H1 (cell line): ENCODE results near the gene P2RX2. TPM values are rescaled to one million over a fixed set of nuclear protein-coding genes. Genes with fewer than 3 reads are reported as not detected.

Experiments
- CTCF ChIA-PET: fragments of 300-600 bp; sonication (Branson Sonifier 250); formaldehyde crosslinking; loops from one replicate; lab custom pipeline; 2021; ENCODE audit not compliant: partially characterized antibody; lab: Charles Lee
- POLR2A ChIA-PET: fragments of 300-600 bp; sonication (Branson Sonifier 250); formaldehyde crosslinking; loops from one replicate; lab custom pipeline; 2021; ENCODE audit warnings: inconsistent platforms; ENCODE audit not compliant: partially characterized antibody; lab: Charles Lee
- DNase-seq, 2 experiments: peaks; one replicate each; pipeline versions ENCODE4 v3.0.0 to v3.0.0-alpha.2; 2010 to 2022; ENCODE audit warnings: low spot score in 2 of 2, low read depth in 1 of 2, mixed read lengths in 1 of 2
- FAIRE-seq: peaks from 2 replicates; lab custom pipeline; 2011; peaks lifted over from hg19 to GRCh38; lab: Jason Lieb, UNC
- H2AFZ ChIP-seq: 2 replicates; pipeline ENCODE4 v1.8.1; 2012; ENCODE audit warnings: low read length, inconsistent platforms
- H2AK5ac ChIP-seq: 2 replicates; pipeline ENCODE4 v1.6.1; 2013; ENCODE audit warnings: low read depth, low read length
- H2BK120ac ChIP-seq: replicated peaks from 2 replicates; pipeline ENCODE3; 2013; ENCODE audit warnings: low read depth, low read length, inconsistent platforms
- H2BK12ac ChIP-seq: 2 replicates; pipeline ENCODE4 v1.6.1; 2013; ENCODE audit warnings: low read depth, low read length
- H2BK15ac ChIP-seq: 2 replicates; pipeline ENCODE4 v1.6.1; 2013; ENCODE audit warnings: low read length
- H2BK20ac ChIP-seq: 2 replicates; pipeline ENCODE4 v1.6.1; 2013; ENCODE audit warnings: low read length
- H2BK5ac ChIP-seq: 2 replicates; pipeline ENCODE4 v1.6.1; 2013; ENCODE audit warnings: low read depth, low read length
- H3K14ac ChIP-seq: 2 replicates; pipeline ENCODE4 v1.6.1; 2013; ENCODE audit warnings: inconsistent platforms; ENCODE audit not compliant: insufficient read length
- H3K18ac ChIP-seq: 2 replicates; pipeline ENCODE4 v1.6.1; 2013; ENCODE audit warnings: low read length; ENCODE audit errors: extremely low read depth
- H3K23ac ChIP-seq: 2 replicates; pipeline ENCODE4 v1.6.1; 2013; ENCODE audit warnings: inconsistent platforms; ENCODE audit not compliant: insufficient read length
- H3K23me2 ChIP-seq: 2 replicates; pipeline ENCODE4 v1.6.1; 2013; ENCODE audit warnings: low read depth, low read length
- H3K27ac ChIP-seq: 2 replicates; pipeline ENCODE4 v1.6.1; 2011; ENCODE audit warnings: low read depth, low read length, inconsistent platforms
- H3K27me3 ChIP-seq, 4 experiments: replicated peaks in 1 of 4; 1 replicate in 1 of 4; 2 replicates in 3 of 4; pipeline versions ENCODE4 v1.6.1 to v1.8.1; 2011 to 2013; ENCODE audit warnings: low read length in 3 of 4, mild to moderate bottlenecking in 3 of 4, inconsistent platforms in 2 of 4, mixed read lengths in 2 of 4, moderate library complexity in 1 of 4; ENCODE audit not compliant: control insufficient read depth in 3 of 4, insufficient read depth in 3 of 4; ENCODE audit errors: extremely low read depth in 1 of 4
- H3K36me3 ChIP-seq, 4 experiments: 2 replicates each; pipeline versions ENCODE4 v1.6.1 to v1.8.1; 2011 to 2013; ENCODE audit warnings: mild to moderate bottlenecking in 4 of 4, low read length in 3 of 4, moderate library complexity in 2 of 4, control low read depth in 1 of 4, inconsistent platforms in 1 of 4; ENCODE audit not compliant: insufficient read depth in 4 of 4, control insufficient read depth in 2 of 4
- H3K4ac ChIP-seq: replicated peaks from 2 replicates; pipeline ENCODE3; 2013; ENCODE audit warnings: low read length, low read depth, mixed read lengths, inconsistent platforms; ENCODE audit not compliant: insufficient read length
- H3K4me1 ChIP-seq, 4 experiments: replicated peaks in 1 of 4; 1 replicate in 1 of 4; 2 replicates in 3 of 4; pipeline versions ENCODE4 v1.6.1 to v1.8.1; 2011 to 2013; ENCODE audit warnings: low read length in 3 of 4, inconsistent platforms in 2 of 4, mixed read lengths in 1 of 4; ENCODE audit not compliant: insufficient read depth in 4 of 4, control insufficient read depth in 3 of 4
- H3K4me2 ChIP-seq, 2 experiments: 2 replicates each; pipeline versions ENCODE4 v1.6.1 to v1.8.1; 2011 to 2013; ENCODE audit warnings: low read depth in 2 of 2, low read length in 2 of 2, control low read depth in 1 of 2, inconsistent platforms in 1 of 2, mild to moderate bottlenecking in 1 of 2; ENCODE audit not compliant: insufficient read depth in 1 of 2
- H3K4me3 ChIP-seq, 4 experiments: fragments of 200-600, 300-600 bp in 1 of 4; sonication (generic), shearing (Covaris generic), sonication (Bioruptor Twin) in 1 of 4; 2 replicates each; pipeline versions ENCODE4 v1.5.1 to v1.8.1; 2011 to 2016; ENCODE audit warnings: low read length in 4 of 4, low read depth in 3 of 4, control low read depth in 2 of 4, inconsistent platforms in 2 of 4, mild to moderate bottlenecking in 2 of 4, mixed read lengths in 1 of 4, moderate library complexity in 1 of 4; ENCODE audit not compliant: insufficient read depth in 2 of 4; ENCODE audit errors: extremely low read depth in 1 of 4
- H3K56ac ChIP-seq: replicated peaks from 2 replicates; pipeline ENCODE3; 2013; ENCODE audit warnings: low read depth, mild to moderate bottlenecking, mixed read lengths, low read length, inconsistent platforms; ENCODE audit not compliant: insufficient read length
- H3K79me1 ChIP-seq: 2 replicates; pipeline ENCODE4 v1.6.1; 2013; ENCODE audit warnings: low read depth, low read length, control low read depth
- H3K79me2 ChIP-seq, 2 experiments: 2 replicates each; pipeline versions ENCODE4 v1.6.1 to v1.8.1; 2012 to 2013; ENCODE audit warnings: low read length in 2 of 2, mild to moderate bottlenecking in 2 of 2, inconsistent platforms in 1 of 2; ENCODE audit not compliant: insufficient read depth in 2 of 2, control insufficient read depth in 1 of 2
- H3K9ac ChIP-seq, 4 experiments: replicated peaks in 1 of 4; 1 replicate in 1 of 4; 2 replicates in 3 of 4; pipeline versions ENCODE4 v1.6.1 to v1.8.1; 2011 to 2013; ENCODE audit warnings: low read depth in 3 of 4, low read length in 3 of 4, control low read depth in 2 of 4, mild to moderate bottlenecking in 2 of 4, moderate library complexity in 2 of 4, inconsistent platforms in 1 of 4; ENCODE audit errors: extremely low read depth in 1 of 4
- H3K9me3 ChIP-seq, 2 experiments: 2 replicates each; pipeline versions ENCODE4 v1.6.1 to v1.8.1; 2012 to 2013; ENCODE audit warnings: mild to moderate bottlenecking in 2 of 2, moderate library complexity in 2 of 2, control low read depth in 1 of 2, inconsistent platforms in 1 of 2, low read depth in 1 of 2, low read length in 1 of 2, mixed read lengths in 1 of 2; ENCODE audit not compliant: insufficient read depth in 2 of 2
- H4K20me1 ChIP-seq, 2 experiments: replicated peaks in 1 of 2; 2 replicates each; pipeline versions ENCODE3 to v1.8.1; 2011 to 2013; ENCODE audit warnings: inconsistent platforms in 2 of 2, low read length in 2 of 2, mild to moderate bottlenecking in 1 of 2; ENCODE audit not compliant: insufficient read depth in 2 of 2, control insufficient read depth in 1 of 2
- H4K5ac ChIP-seq: 2 replicates; pipeline ENCODE4 v1.6.1; 2013; ENCODE audit warnings: low read length, low read depth, mixed read lengths, inconsistent platforms; ENCODE audit not compliant: insufficient read length
- H4K8ac ChIP-seq: 2 replicates; pipeline ENCODE4 v1.8.0; 2013; ENCODE audit warnings: mild to moderate bottlenecking, moderate library complexity, low read length, inconsistent platforms; ENCODE audit not compliant: insufficient read depth; ENCODE audit errors: extremely low read depth
- H4K91ac ChIP-seq: replicated peaks from 2 replicates; pipeline ENCODE3; 2013; ENCODE audit warnings: low read length, mixed read lengths, inconsistent platforms; ENCODE audit not compliant: insufficient read length
- ATF2 ChIP-seq: IDR thresholded peaks from 2 replicates; pipeline ENCODE4 v1.6.1; 2012; ENCODE audit warnings: low read length, inconsistent platforms
- CBX5 ChIP-seq: fragments of 300-800, 300-1000 bp; sonication (generic); IDR thresholded peaks from 2 replicates; pipeline ENCODE4 v1.7.1; 2016; ENCODE audit warnings: antibody characterized with exemption, low read length, low read depth
- CHD1 ChIP-seq: IDR thresholded peaks from 2 replicates; pipeline ENCODE4 v1.6.1; 2012; ENCODE audit warnings: low read depth, low read length, improper control_type of control experiment
- CREB1 ChIP-seq: IDR thresholded peaks from 2 replicates; pipeline ENCODE4 v1.6.1; 2012; ENCODE audit warnings: inconsistent platforms
- EP300 ChIP-seq, 2 experiments: IDR thresholded peaks; 1 replicate in 1 of 2; 2 replicates in 1 of 2; pipeline ENCODE4 v1.6.1; 2011 to 2012; ENCODE audit warnings: low read depth in 2 of 2, low read length in 2 of 2, mild to moderate bottlenecking in 2 of 2, borderline replicate concordance in 1 of 2, inconsistent platforms in 1 of 2, moderate library complexity in 1 of 2
- FOSL1 ChIP-seq: IDR thresholded peaks from 2 replicates; pipeline ENCODE4 v1.6.1; 2011; ENCODE audit warnings: mild to moderate bottlenecking, low read depth, low read length, moderate library complexity; ENCODE audit not compliant: insufficient read depth
- KDM4A ChIP-seq: IDR thresholded peaks from one replicate; pipeline ENCODE4 v1.7.1; 2012; ENCODE audit warnings: low read depth, mild to moderate bottlenecking, moderate library complexity, low read length, inconsistent platforms; ENCODE audit not compliant: severe bottlenecking
- SAP30 ChIP-seq: fragments of 300-600 bp; sonication (generic); IDR thresholded peaks from 2 replicates; pipeline ENCODE4 v1.7.1; 2012; ENCODE audit warnings: low read length, moderate library complexity, mild to moderate bottlenecking, inconsistent platforms; ENCODE audit not compliant: insufficient read depth, insufficient replicate concordance
- TAF7 ChIP-seq: optimal IDR thresholded peaks from 2 replicates; pipeline ENCODE3; 2011; ENCODE audit warnings: low read depth, mild to moderate bottlenecking, inconsistent platforms, low read length, moderate library complexity, borderline replicate concordance
- TBP ChIP-seq: IDR thresholded peaks from 2 replicates; pipeline ENCODE4 v1.6.1; 2011; ENCODE audit warnings: low read depth, low read length, improper control_type of control experiment
- YY1 ChIP-seq: IDR thresholded peaks from 2 replicates; pipeline ENCODE4 v1.6.1; 2011; ENCODE audit warnings: low read depth, mild to moderate bottlenecking, low read length
- ZNF274 ChIP-seq: IDR thresholded peaks from 2 replicates; pipeline ENCODE4 v1.7.0; 2012; ENCODE audit warnings: low read length, borderline replicate concordance; ENCODE audit errors: extremely low read depth
- WGBS, 2 experiments: shearing (Covaris generic) in 1 of 2; methylation state at CpG; one replicate each; pipeline versions ENCODE4 v1.1.6 to v1.1.7; 2013 to 2015; ENCODE audit warnings: low lambda C conversion rate in 2 of 2, mixed read lengths in 2 of 2, inconsistent platforms in 1 of 2, low coverage in 1 of 2, missing lambda C conversion rate in 1 of 2; ENCODE audit not compliant: insufficient replicate concordance in 2 of 2, insufficient coverage in 1 of 2, insufficient read length in 1 of 2; ENCODE audit errors: extremely low coverage in 1 of 2, missing lambda C conversion rate in 1 of 2; 5-methylcytosine and 5-hydroxymethylcytosine counted together
- polyA plus RNA-seq, 7 experiments: library from polyadenylated mRNA; depleted of rRNA in 3 of 7; stranded (reverse) in 5 of 7; unstranded in 2 of 7; fragments of >200 nt in 5 of 7; fragments of 200-250 nt in 2 of 7; gene quantifications; 1 replicate in 5 of 7; 2 replicates in 1 of 7; 4 replicates in 1 of 7; pipeline versions ENCODE4 v1.2.1 to v1.2.3, GENCODE V29; 2011 to 2013; ENCODE audit warnings: missing spikeins in 2 of 7, mixed read lengths in 2 of 7
- total RNA-seq: library from RNA; stranded (reverse); fragmentation: NEBNext Ultra II Directional; extraction: Animal tissue kit (Norgen Biotek cat#: 25700); gene quantifications from 2 replicates; pipeline ENCODE4 v1.2.1, GENCODE V29; 2021

P2RX2 gene
- total and polyA plus RNA-seq, 2 of the 8 experiments (the other 6 are each of a cell fraction or from before 2014, with no cell fraction given) = 0.84 to 2.2 TPM

- Histone ChIP-seq H3K4me2 (no peak overlapping the region), H4K20me1 (peaks cover 0 to 5% of the 10 kb centered on the region in 2 experiments), H2BK12ac (no peak overlapping the region), H2BK120ac (no peak overlapping the region), H2BK15ac (no peak overlapping the region), H4K5ac (no peak overlapping the region), H3K79me1 (no peaks in the 10 kb centered on the region), H3K23me2 (no peaks in the 10 kb centered on the region), H3K36me3 (no peaks in the 10 kb centered on the region), H2BK20ac (no peak overlapping the region), H3K18ac (no peak overlapping the region), H3K27ac (no peak overlapping the region), H3K23ac (no peak overlapping the region), H2AK5ac (no peak overlapping the region), H3K14ac (no peak overlapping the region), H3K27me3 (peaks cover 12 to 83% (median 67%) of the 10 kb centered on the region in 4 experiments), H3K4me1 (no peaks in the 10 kb centered on the region; a peak in 2 of 7 replicates), H3K9ac (no peak overlapping the region), H3K4ac (no peak overlapping the region), H3K4me3 (no peak overlapping the region), H3K9me3 (peaks cover 8 to 13% of the 10 kb centered on the region in 2 experiments; a peak in 3 of 4 replicates)
- CTCF ChIA-PET = interaction anchor here (6.1 kb wide), 1 partner anchor 7 kb away, joined by 41 read pairs; no protein-coding TSS in a partner anchor
- POLR2A ChIA-PET = no interaction called here
- WGBS, 2 experiments = 90% methylated on average over 18 of the region's 19 CpGs; no CpG with 5 or more reads in 1 of the 2 experiments
- DNase-seq (no peak), FAIRE-seq (no peak)
- TF ChIP-seq CREB1 (no peak), TAF7 (no peak), TBP (no peak), ATF2 (no peak), KDM4A (no peak), CHD1 (no peak), YY1 (no peak), SAP30 (no peak), CBX5 (no peak), ZNF274 (no peak), EP300 (IDR thresholded peaks at IDR 0.05; ENCODE audit: borderline replicate concordance in 1 of 2, low read depth in 2 of 2, low read length in 2 of 2) (no peak), FOSL1 (no peak)
- TF ChIP-seq, all 59 proteins: peak for 0
- Histone ChIP-seq H3K79me2 (no peaks in the 10 kb centered on the region), H4K91ac (no peak overlapping the region), H3K56ac (no peak overlapping the region), H2BK5ac (no peak overlapping the region), H4K8ac (no peak overlapping the region), H2AFZ (no peak overlapping the region)
Observed at GRCh38 chr12:132606927-132607326, 11.6 kb upstream of the P2RX2 start.
